Kidney (tissue), 22 donors: Measurements from ENCODE around the gene NRSN1. TPM values are rescaled to one million over a fixed set of nuclear protein-coding genes. Genes with fewer than 3 reads are reported as not detected.
A peak's percentile ranks its signal among the peaks of the same experiment; 100 is the strongest.

Source experiments
- DNase-seq, 5 donors: peaks; one replicate each; pipeline ENCODE4 v3.0.0-alpha.2; 2013 to 2020
- FAIRE-seq: peaks from 2 replicates; lab custom pipeline; 2012; peaks lifted over from hg19 to GRCh38; lab: Jason Lieb, UNC
- H3K27ac ChIP-seq, 2 donors: one replicate each; pipeline ENCODE4 v1.7.0; 2013; ENCODE audit warnings: low read depth in 2 of 2, low read length in 2 of 2, inconsistent platforms in 1 of 2
- H3K27me3 ChIP-seq: one replicate; pipeline ENCODE4 v1.7.1; 2013; ENCODE audit warnings: low read length, inconsistent platforms; ENCODE audit not compliant: control insufficient read depth, insufficient read depth
- H3K36me3 ChIP-seq, 3 donors: one replicate each; pipeline versions ENCODE4 v1.7.0 to v1.7.1; 2013; ENCODE audit warnings: low read length in 3 of 3, control low read depth in 1 of 3, inconsistent platforms in 1 of 3; ENCODE audit not compliant: insufficient read depth in 3 of 3, control insufficient read depth in 2 of 3
- H3K4me1 ChIP-seq, 3 donors: one replicate each; pipeline versions ENCODE4 v1.7.0 to v1.7.1; 2013; ENCODE audit warnings: low read length in 3 of 3, inconsistent platforms in 1 of 3, low read depth in 1 of 3; ENCODE audit not compliant: control insufficient read depth in 2 of 3, insufficient read depth in 2 of 3
- H3K4me3 ChIP-seq, 3 donors: one replicate each; pipeline versions ENCODE4 v1.7.0 to v1.8.1; 2013; ENCODE audit warnings: low read length in 3 of 3, control low read depth in 1 of 3, inconsistent platforms in 1 of 3
- H3K9ac ChIP-seq, 3 donors: one replicate each; pipeline versions ENCODE4 v1.7.0 to v1.7.1; 2013; ENCODE audit warnings: low read length in 3 of 3, control low read depth in 1 of 3, inconsistent platforms in 1 of 3
- H3K9me3 ChIP-seq, 3 donors: one replicate each; pipeline versions ENCODE4 v1.7.0 to v1.7.1; 2013; ENCODE audit warnings: low read length in 3 of 3, control low read depth in 1 of 3, inconsistent platforms in 1 of 3; ENCODE audit not compliant: control insufficient read depth in 2 of 3, insufficient read depth in 1 of 3
- CTCF ChIP-seq: IDR thresholded peaks from 3 replicates; pipeline ENCODE4 v1.5.1; 2012; ENCODE audit warnings: mild to moderate bottlenecking, moderate library complexity, borderline replicate concordance; ENCODE audit not compliant: insufficient read depth; ENCODE audit errors: extremely low read depth
- intact Hi-C: fragments of 100-400 bp; cut with DNase I; formaldehyde crosslinking; loops from one replicate; pipeline ENCODE4 v1.11.1; 2022
- long read RNA-seq, 10 donors: library from polyadenylated mRNA in 1 of 10; unstranded in 1 of 10; transcript quantifications; one replicate each; pipeline ENCODE4 v2.0.0 and lab custom pipeline, GENCODE V29; 2021 to 2026
- polyA plus RNA-seq: library from polyadenylated mRNA; stranded (reverse); fragments of 350-450 nt; fragmentation: Illumina TruSeq; extraction: RNeasy Lipid Tissue Mini Kit (QIAGEN cat#74804); gene quantifications from one replicate; pipeline ENCODE4 v1.2.3, GENCODE V29; 2014; ENCODE audit warnings: low read depth, low replicate concordance; ENCODE audit not compliant: insufficient read depth
- total RNA-seq: library from RNA; stranded (reverse); fragmentation: NEBNext Ultra II Directional; extraction: Animal tissue kit (Norgen Biotek cat#: 25700); gene quantifications from one replicate; pipeline ENCODE4 v1.2.1, GENCODE V29; 2021
- donor health status: control.
- donor health status: control.
- donor health status: control.
- donor health status: control.
- donor health status: control.
- donor health status: DM: yes; HTN: yes; CAD: no.
- donor health status: Normal renal cell carcinoma (clear cell type).

The NRSN1 gene
- total RNA-seq: not detected
- not detected for polyA plus RNA-seq
- long read RNA-seq, donor 1: 0 reads
- long read RNA-seq, donor 2: 0 reads
- long read RNA-seq, donor 3: 0 reads
- long read RNA-seq, donor 4: 0 reads
- long read RNA-seq, donor 5: 0 reads
- long read RNA-seq, donor 6: 0 reads
- long read RNA-seq, donor 7: 0 reads
- long read RNA-seq, donor 8: 0 reads
- long read RNA-seq, donor 9: 0 reads
- long read RNA-seq, donor 10: 0 reads

- H3K36me3 ChIP-seq: no peaks in the 10 kb centered on the region
- intact Hi-C loops: no loop called here
- no peaks in the 10 kb centered on the region for H3K9me3 ChIP-seq
- peak within 1 kb of the TSS in 1 of 3 donors; percentile 48 for H3K4me3 ChIP-seq
- no peaks in the 10 kb centered on the region for H3K4me1 ChIP-seq
- no peaks in the 10 kb centered on the region for H3K27me3 ChIP-seq
- FAIRE-seq: no peak
- no peak within 1 kb of the TSS for H3K9ac ChIP-seq
- DNase-seq: peak in 4 of 5 donors; percentile 55 to 74 (median 68)
- TF ChIP-seq CTCF: no peak
- no peak within 1 kb of the TSS for H3K27ac ChIP-seq
Measured at GRCh38 chr6:24125980-24126379, at the start of gene NRSN1. Gene NRSN1 (plus strand): TSS chr6:24126215. CDS start chr6:24134328, 8,113 bp downstream.

- DNase-seq (no peak), FAIRE-seq (no peak)
- intact Hi-C loops: no loop called here
- Histone ChIP-seq H3K4me1 (no peaks in the 10 kb centered on the region), H3K9ac (no peak overlapping the region), H3K9me3 (no peaks in the 10 kb centered on the region), H3K36me3 (no peaks in the 10 kb centered on the region), H3K27ac (no peak overlapping the region), H3K4me3 (no peak overlapping the region), H3K27me3 (no peaks in the 10 kb centered on the region)
- TF ChIP-seq CTCF: no peak
Measured at GRCh38 chr6:24078200-24078599, 47.8 kb upstream of the NRSN1 start.

GRCh38 chr6:24079076-24079475, 46.9 kb upstream of the NRSN1 start:
- Histone ChIP-seq H3K4me1 (no peaks in the 10 kb centered on the region), H3K36me3 (no peaks in the 10 kb centered on the region), H3K9ac (no peak overlapping the region), H3K27me3 (no peaks in the 10 kb centered on the region), H3K9me3 (no peaks in the 10 kb centered on the region), H3K27ac (no peak overlapping the region), H3K4me3 (no peak overlapping the region)
- TF ChIP-seq CTCF: no peak
- FAIRE-seq (no peak), DNase-seq (no peak)
- intact Hi-C loops: no loop called here
